Coronary artery (tissue), 2 donors: Measurements from ENCODE around the gene DKK2.
"Not testable (repeated sequence)": the region's sequence is repeated elsewhere in the genome, so short reads cannot be mapped to it uniquely, and the experiment has no call there.

Experiments
- DNase-seq: peaks from one replicate; pipeline ENCODE4 v3.0.0-alpha.2; 2017; ENCODE audit warnings: low spot score
- H3K27ac ChIP-seq, 2 donors: fragments of 200-600 bp; sonication (generic); one replicate each; pipeline ENCODE4 v1.5.1; 2016 to 2019
- H3K4me3 ChIP-seq: fragments of 200-600 bp; sonication (generic); 2 replicates; pipeline ENCODE4 v1.5.1; 2016; ENCODE audit warnings: mild to moderate bottlenecking, moderate library complexity
- CTCF ChIP-seq: fragments of 200-600 bp; sonication (generic); IDR thresholded peaks from one replicate; pipeline ENCODE4 v1.5.1; 2019; ENCODE audit warnings: antibody characterized with exemption

The DKK2 gene

DNA sequence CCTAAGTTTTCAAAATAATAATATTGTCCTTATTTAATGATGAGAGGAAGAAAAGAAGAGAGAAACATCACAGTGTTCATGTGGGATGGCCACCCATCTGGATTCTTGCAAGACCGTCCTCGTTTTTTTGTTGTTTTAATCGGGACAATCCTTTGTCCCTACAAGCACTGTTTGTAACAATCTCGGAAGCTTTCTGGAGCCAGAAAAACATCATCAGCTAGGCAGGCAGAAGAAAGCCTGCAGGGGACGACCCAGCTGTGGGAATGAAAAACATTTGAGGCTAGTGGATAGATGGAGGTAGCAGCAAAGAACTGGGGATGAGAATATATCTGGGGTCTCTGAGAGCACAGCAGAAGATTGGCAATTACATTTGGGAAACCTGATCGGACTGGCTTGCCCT, 105.6 kb downstream of the DKK2 start:
- Histone ChIP-seq H3K4me3 (no peak overlapping the region), H3K27ac (no peak overlapping the region)
- no peak for TF ChIP-seq CTCF
- no peak for DNase-seq

- no peak for TF ChIP-seq CTCF
- no peak overlapping the region for H3K27ac ChIP-seq
- H3K4me3 ChIP-seq = no peak overlapping the region
These were observed 106.9 kb downstream of the DKK2 start for GRCh38 chr4:106929248-106929647.

DNA sequence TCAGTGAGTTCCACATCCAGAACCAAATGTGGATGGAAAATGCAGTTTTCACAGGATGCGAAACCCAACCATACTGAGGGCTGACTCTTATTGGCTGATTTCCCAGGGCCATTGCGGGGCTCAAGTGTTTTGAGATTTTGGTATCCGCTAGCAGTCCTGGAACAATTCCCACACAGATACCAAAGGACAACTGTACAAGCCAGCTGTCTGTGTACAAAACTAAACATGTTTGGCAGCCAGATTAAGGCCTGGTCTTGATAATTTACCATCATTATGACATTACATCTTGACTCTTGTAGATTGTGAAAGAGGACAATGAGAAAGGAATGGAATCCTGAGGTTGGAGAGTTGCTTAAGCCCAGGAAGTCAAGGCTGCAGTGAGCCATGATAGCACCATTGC, 121.9 kb downstream of the DKK2 start:
- no peak overlapping the region for H3K27ac ChIP-seq
- no peak for DNase-seq
- H3K4me3 ChIP-seq = no peak overlapping the region
- TF ChIP-seq CTCF = no peak

More at GRCh38 chr4:106929248-106929647, 106.9 kb downstream of the DKK2 start:
- no peak for DNase-seq

DNA sequence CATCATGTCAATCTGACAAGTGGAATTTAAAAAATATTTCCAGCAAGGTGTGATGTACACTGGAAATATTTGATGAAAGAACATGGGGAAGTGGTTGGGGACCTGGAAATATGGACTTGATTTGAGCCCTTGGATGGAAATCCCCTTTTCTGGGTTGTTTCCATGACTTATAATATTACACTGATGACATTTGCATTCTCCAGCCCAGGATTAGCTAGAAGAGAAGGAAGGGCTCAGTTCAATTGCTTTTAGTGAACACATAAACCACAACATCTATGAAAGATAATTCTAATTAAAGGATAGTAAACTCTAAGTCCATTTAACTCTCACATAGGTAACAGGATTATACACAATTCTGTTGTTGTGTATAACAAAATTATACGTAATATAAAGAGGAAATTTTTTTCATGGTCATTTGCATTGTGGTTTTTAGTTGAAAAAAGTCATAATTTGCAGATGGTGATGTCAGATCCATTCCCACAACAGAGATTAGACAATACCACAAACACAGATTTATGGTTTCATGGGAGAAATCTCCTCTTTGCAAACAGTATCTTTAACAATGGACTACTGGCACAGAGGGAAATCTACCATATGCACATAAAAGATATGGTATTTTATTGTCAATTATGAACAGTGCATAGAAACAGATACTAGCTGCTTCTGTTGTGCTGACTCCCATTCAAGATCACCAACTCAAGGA, 126.5 kb downstream of the DKK2 start:
- Histone ChIP-seq H3K27ac (no peak overlapping the region), H3K4me3 (no peak overlapping the region)
- DNase-seq = no peak
- TF ChIP-seq CTCF = no peak

- H3K27ac ChIP-seq, H3K4me3 ChIP-seq, DNase-seq: not testable (repeated sequence)
These were observed 128.1 kb downstream of the DKK2 start for GRCh38 chr4:106908049-106908448.

DNA sequence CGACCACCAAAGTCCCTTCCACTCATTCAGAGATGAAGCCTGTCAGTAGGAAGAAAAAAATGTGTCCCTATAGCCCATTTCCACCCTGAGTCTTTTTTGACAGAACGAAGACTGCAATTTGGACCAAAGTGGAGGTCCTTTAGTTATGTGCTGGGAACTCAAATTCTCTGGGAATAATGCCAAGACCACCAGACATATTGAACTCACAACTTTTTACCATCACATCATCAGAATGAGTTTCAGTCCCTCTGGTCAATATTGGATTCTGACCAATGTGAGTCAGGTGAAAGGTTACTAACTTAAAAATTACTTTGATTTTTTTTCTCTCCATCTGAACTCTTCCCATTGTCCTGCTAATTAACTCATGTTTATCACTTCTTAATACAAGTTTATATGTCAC, 128.9 kb downstream of the DKK2 start:
- H3K4me3 ChIP-seq = no peak overlapping the region
- H3K27ac ChIP-seq = no peak overlapping the region
- DNase-seq = no peak
- no peak for TF ChIP-seq CTCF

DNA sequence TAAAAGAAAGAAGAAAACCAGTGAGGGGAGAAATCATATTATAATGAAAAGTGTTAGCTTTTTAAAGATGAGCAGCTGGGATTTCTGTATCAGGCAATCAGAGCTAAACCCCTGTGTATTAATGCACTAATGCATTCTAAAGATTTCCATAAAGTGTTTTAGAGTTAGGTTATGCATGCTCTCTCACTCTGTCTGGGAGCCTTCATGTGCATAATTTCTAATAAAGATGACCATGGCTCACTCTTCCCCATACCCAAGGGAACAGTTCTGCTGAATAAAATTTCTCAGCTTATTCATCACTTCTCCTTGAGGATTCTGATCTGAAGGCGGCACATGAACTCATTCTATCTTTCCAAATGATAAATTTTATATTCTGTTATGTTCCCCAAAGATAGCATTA, 129.4 kb downstream of the DKK2 start:
- H3K27ac ChIP-seq = no peak overlapping the region
- no peak for TF ChIP-seq CTCF
- no peak overlapping the region for H3K4me3 ChIP-seq
- no peak for DNase-seq
